HepG2 (cell line): Measurements from ENCODE around the gene RTF1. TPM values are rescaled to one million over a fixed set of nuclear protein-coding genes. Genes with fewer than 3 reads are reported as not detected.

Source experiments
- ARID2 ChIP-seq: sonication (generic); formaldehyde crosslinking; IDR thresholded peaks from 2 replicates; pipeline ENCODE4 v1.8.1; 2022; ENCODE audit warnings: mild to moderate bottlenecking, missing genetic modification reagents, borderline replicate concordance
- ARNTL ChIP-seq: sonication (generic); formaldehyde crosslinking; IDR thresholded peaks from 2 replicates; pipeline ENCODE4 v1.4.0; 2020; ENCODE audit warnings: mild to moderate bottlenecking, missing genetic modification reagents
- CCDC6 ChIP-seq: sonication (generic); formaldehyde crosslinking; IDR thresholded peaks from 2 replicates; pipeline ENCODE4 v1.8.1; 2022; ENCODE audit warnings: mild to moderate bottlenecking, missing genetic modification reagents, moderate library complexity
- FOXC1 ChIP-seq: sonication (generic); formaldehyde crosslinking; IDR thresholded peaks from 2 replicates; pipeline ENCODE4 v1.8.0; 2022; ENCODE audit warnings: mild to moderate bottlenecking, missing genetic modification reagents, borderline replicate concordance
- HDAC1 ChIP-seq: sonication (generic); formaldehyde crosslinking; IDR thresholded peaks from 2 replicates; pipeline ENCODE4 v1.5.1; 2020; ENCODE audit warnings: mild to moderate bottlenecking, missing genetic modification reagents
- HHEX ChIP-seq: IDR thresholded peaks from 2 replicates; pipeline ENCODE4 v1.6.1; 2016; ENCODE audit warnings: control low read depth
- NFE2L1 ChIP-seq: sonication (generic); formaldehyde crosslinking; IDR thresholded peaks from 2 replicates; pipeline ENCODE4 v1.4.0; 2020; ENCODE audit warnings: missing genetic modification reagents, mild to moderate bottlenecking, borderline replicate concordance
- NONO ChIP-seq, 2 experiments: fragments of 450-650 bp in 1 of 2; sonication (generic) in 1 of 2; formaldehyde crosslinking in 1 of 2; IDR thresholded peaks in 1 of 2; conservative IDR thresholded peaks in 1 of 2; 2 replicates each; pipeline versions ENCODE4 v1.6.1 to v1.8.0; 2017 to 2022; ENCODE audit warnings: mild to moderate bottlenecking in 1 of 2, missing genetic modification reagents in 1 of 2, moderate library complexity in 1 of 2
- SAFB2 ChIP-seq: sonication (generic); formaldehyde crosslinking; IDR thresholded peaks from 2 replicates; pipeline ENCODE4 v1.5.1; 2020; ENCODE audit warnings: missing genetic modification reagents, low read depth, mild to moderate bottlenecking, borderline replicate concordance
- SMARCC2 ChIP-seq: fragments of 450-650 bp; IDR thresholded peaks from 2 replicates; pipeline ENCODE4 v1.6.1; 2017; ENCODE audit warnings: antibody characterized with exemption, mild to moderate bottlenecking
- SPEN ChIP-seq: sonication (generic); formaldehyde crosslinking; IDR thresholded peaks from 2 replicates; pipeline ENCODE4 v1.5.1; 2020; ENCODE audit warnings: low read depth, mild to moderate bottlenecking, missing genetic modification reagents
- SRF ChIP-seq: IDR thresholded peaks from 2 replicates; pipeline ENCODE4 v1.6.1; 2011; ENCODE audit warnings: mild to moderate bottlenecking, low read depth, low read length, moderate library complexity
- ZNF207 ChIP-seq: fragments of 450-650 bp; IDR thresholded peaks from 2 replicates; pipeline ENCODE4 v1.6.1; 2016; ENCODE audit warnings: antibody characterized with exemption, borderline replicate concordance
- ZNF256 ChIP-seq: sonication (generic); formaldehyde crosslinking; conservative IDR thresholded peaks from 2 replicates; pipeline ENCODE4 v1.4.0; 2020; ENCODE audit warnings: missing genetic modification reagents
- ZNF263 ChIP-seq: sonication (generic); formaldehyde crosslinking; IDR thresholded peaks from 2 replicates; pipeline ENCODE4 v1.4.0; 2020; ENCODE audit warnings: missing genetic modification reagents
- ZNF788 ChIP-seq: sonication (generic); formaldehyde crosslinking; IDR thresholded peaks from 2 replicates; pipeline ENCODE4 v1.5.0; 2020; ENCODE audit warnings: mild to moderate bottlenecking, missing genetic modification reagents, borderline replicate concordance
- polyA plus RNA-seq, 8 experiments: library from polyadenylated mRNA; depleted of rRNA in 3 of 8; stranded (reverse) in 7 of 8; unstranded in 1 of 8; fragments of >200 nt; fragmentation: Illumina TruSeq in 4 of 8; extraction: Trizol in 4 of 8; gene quantifications; 2 replicates each; pipeline versions ENCODE4 v1.2.1 to v1.2.3, GENCODE V29; 2011 to 2016; ENCODE audit warnings: low read depth in 4 of 8, missing spikeins in 1 of 8, mixed read lengths in 1 of 8; ENCODE audit not compliant: insufficient read depth in 1 of 8
- total RNA-seq, 5 experiments: library from RNA; depleted of rRNA; stranded (reverse); fragments of >200 nt; fragmentation: Illumina TruSeq; extraction: Trizol; gene quantifications; 2 replicates each; pipeline ENCODE4 v1.2.3, GENCODE V29; 2016; ENCODE audit warnings: low read depth in 1 of 5
- TF ChIP-seq, protein P1 (sequence below): sonication (generic); formaldehyde crosslinking; IDR thresholded peaks from 2 replicates; pipeline ENCODE4 v1.4.0; 2020; ENCODE audit warnings: missing genetic modification reagents
- TF ChIP-seq, protein P2 (sequence below): sonication (generic); formaldehyde crosslinking; IDR thresholded peaks from 2 replicates; pipeline ENCODE4 v1.8.0; 2022; ENCODE audit warnings: missing genetic modification reagents, mild to moderate bottlenecking, inconsistent platforms, borderline replicate concordance
- TF ChIP-seq, protein P3 (sequence below): sonication (generic); formaldehyde crosslinking; IDR thresholded peaks from 2 replicates; pipeline ENCODE4 v1.4.0; 2020; ENCODE audit warnings: mild to moderate bottlenecking, low read depth, missing genetic modification reagents
- TF ChIP-seq, protein P4 (sequence below): sonication (generic); formaldehyde crosslinking; IDR thresholded peaks from 2 replicates; pipeline ENCODE4 v1.4.0; 2020; ENCODE audit warnings: missing genetic modification reagents

The RTF1 gene
- total and polyA plus RNA-seq, 2 of the 13 experiments (the other 11 are each of a cell fraction or from before 2014, with no cell fraction given) = 13.9 to 17.9 TPM

DNA sequence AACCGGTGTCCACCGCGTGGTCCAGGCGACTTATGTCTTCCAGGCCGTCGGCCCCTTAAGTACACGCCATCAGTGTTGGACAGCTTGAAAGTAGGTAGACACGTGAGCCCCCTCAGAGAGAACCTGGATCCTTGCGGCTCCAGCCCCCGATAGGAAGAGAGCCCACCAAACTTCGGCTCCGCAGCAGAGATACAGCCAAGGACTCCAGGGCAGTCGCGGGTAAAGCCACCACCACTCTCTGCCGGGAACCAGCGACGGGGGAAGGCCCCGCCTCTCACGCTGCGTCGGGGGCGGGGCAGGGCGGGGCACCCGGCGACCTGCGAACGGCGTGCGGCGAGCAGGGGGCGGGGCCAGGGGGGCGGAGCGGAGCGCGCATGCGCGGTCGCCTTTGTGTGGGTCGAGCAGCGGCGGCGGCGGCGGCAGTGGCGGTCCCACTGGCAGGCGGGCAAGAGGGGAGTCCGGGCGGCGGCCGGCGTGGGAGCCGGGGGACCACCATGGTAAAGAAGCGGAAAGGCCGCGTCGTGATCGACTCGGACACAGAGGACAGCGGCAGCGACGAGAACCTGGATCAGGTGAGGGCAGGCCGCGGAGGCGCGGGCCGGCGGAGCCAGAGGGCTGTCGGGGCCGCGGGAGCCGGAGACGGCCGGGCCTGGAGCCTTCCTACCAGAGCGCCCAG, at the start of gene RTF1 (continued):
- TF ChIP-seq, protein P1, sequence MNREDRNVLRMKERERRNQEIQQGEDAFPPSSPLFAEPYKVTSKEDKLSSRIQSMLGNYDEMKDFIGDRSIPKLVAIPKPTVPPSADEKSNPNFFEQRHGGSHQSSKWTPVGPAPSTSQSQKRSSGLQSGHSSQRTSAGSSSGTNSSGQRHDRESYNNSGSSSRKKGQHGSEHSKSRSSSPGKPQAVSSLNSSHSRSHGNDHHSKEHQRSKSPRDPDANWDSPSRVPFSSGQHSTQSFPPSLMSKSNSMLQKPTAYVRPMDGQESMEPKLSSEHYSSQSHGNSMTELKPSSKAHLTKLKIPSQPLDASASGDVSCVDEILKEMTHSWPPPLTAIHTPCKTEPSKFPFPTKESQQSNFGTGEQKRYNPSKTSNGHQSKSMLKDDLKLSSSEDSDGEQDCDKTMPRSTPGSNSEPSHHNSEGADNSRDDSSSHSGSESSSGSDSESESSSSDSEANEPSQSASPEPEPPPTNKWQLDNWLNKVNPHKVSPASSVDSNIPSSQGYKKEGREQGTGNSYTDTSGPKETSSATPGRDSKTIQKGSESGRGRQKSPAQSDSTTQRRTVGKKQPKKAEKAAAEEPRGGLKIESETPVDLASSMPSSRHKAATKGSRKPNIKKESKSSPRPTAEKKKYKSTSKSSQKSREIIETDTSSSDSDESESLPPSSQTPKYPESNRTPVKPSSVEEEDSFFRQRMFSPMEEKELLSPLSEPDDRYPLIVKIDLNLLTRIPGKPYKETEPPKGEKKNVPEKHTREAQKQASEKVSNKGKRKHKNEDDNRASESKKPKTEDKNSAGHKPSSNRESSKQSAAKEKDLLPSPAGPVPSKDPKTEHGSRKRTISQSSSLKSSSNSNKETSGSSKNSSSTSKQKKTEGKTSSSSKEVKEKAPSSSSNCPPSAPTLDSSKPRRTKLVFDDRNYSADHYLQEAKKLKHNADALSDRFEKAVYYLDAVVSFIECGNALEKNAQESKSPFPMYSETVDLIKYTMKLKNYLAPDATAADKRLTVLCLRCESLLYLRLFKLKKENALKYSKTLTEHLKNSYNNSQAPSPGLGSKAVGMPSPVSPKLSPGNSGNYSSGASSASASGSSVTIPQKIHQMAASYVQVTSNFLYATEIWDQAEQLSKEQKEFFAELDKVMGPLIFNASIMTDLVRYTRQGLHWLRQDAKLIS (CRISPR knock-in tag) = no peak
- TF ChIP-seq SAFB2 (CRISPR knock-in tag) = 0 out of 2 replicates have a peak, but pooled peaks have one; percentile 27
- no peak for TF ChIP-seq ARID2
- TF ChIP-seq ZNF256 (CRISPR knock-in tag) = no peak; the same call in 1 of the 2 replicates
- no peak for TF ChIP-seq NFE2L1 (CRISPR knock-in tag)
- no peak for TF ChIP-seq CCDC6
- TF ChIP-seq, protein P2, sequence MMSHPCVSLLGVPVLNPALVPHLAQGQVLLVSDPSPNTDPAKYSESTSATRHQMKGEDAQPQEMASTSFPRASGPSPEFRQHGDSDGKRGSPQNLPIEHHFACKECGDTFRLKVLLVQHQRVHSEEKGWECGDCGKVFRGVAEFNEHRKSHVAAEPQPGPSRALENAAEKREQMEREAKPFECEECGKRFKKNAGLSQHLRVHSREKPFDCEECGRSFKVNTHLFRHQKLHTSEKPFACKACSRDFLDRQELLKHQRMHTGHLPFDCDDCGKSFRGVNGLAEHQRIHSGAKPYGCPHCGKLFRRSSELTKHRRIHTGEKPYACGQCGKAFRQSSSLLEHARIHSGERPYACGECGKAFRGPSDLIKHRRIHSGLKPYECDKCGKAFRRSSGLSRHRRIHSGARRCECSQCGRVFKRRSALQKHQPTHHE (CRISPR knock-in tag) = no peak
- no peak for TF ChIP-seq NONO (IDR thresholded peaks at IDR 0.05)
- peak; percentile 75 for TF ChIP-seq NONO (CRISPR knock-in tag; conservative IDR thresholded peaks at IDR 0.05)
- TF ChIP-seq ZNF788 (CRISPR knock-in tag) = no peak
- 0 out of 2 replicates have a peak, but pooled peaks have one; percentile 23 for TF ChIP-seq ZNF263 (CRISPR knock-in tag)
- TF ChIP-seq HDAC1 (CRISPR knock-in tag) = 0 out of 2 replicates have a peak, but pooled peaks have one; percentile 63
- TF ChIP-seq HHEX (CRISPR knock-in tag) = no peak
- no peak for TF ChIP-seq ZNF207
- no peak for TF ChIP-seq SMARCC2
- TF ChIP-seq ARNTL = peak; percentile 19; the same call in 1 of the 2 replicates
- no peak for TF ChIP-seq SRF
- TF ChIP-seq, protein P3, sequence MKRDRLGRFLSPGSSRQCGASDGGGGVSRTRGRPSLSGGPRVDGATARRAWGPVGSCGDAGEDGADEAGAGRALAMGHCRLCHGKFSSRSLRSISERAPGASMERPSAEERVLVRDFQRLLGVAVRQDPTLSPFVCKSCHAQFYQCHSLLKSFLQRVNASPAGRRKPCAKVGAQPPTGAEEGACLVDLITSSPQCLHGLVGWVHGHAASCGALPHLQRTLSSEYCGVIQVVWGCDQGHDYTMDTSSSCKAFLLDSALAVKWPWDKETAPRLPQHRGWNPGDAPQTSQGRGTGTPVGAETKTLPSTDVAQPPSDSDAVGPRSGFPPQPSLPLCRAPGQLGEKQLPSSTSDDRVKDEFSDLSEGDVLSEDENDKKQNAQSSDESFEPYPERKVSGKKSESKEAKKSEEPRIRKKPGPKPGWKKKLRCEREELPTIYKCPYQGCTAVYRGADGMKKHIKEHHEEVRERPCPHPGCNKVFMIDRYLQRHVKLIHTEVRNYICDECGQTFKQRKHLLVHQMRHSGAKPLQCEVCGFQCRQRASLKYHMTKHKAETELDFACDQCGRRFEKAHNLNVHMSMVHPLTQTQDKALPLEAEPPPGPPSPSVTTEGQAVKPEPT = no peak; the same call in 1 of the 2 replicates
- TF ChIP-seq SPEN = peak; percentile 57; the same call in 1 of the 2 replicates
- TF ChIP-seq, protein P4, sequence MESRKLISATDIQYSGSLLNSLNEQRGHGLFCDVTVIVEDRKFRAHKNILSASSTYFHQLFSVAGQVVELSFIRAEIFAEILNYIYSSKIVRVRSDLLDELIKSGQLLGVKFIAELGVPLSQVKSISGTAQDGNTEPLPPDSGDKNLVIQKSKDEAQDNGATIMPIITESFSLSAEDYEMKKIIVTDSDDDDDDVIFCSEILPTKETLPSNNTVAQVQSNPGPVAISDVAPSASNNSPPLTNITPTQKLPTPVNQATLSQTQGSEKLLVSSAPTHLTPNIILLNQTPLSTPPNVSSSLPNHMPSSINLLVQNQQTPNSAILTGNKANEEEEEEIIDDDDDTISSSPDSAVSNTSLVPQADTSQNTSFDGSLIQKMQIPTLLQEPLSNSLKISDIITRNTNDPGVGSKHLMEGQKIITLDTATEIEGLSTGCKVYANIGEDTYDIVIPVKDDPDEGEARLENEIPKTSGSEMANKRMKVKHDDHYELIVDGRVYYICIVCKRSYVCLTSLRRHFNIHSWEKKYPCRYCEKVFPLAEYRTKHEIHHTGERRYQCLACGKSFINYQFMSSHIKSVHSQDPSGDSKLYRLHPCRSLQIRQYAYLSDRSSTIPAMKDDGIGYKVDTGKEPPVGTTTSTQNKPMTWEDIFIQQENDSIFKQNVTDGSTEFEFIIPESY (CRISPR knock-in tag) = no peak
- TF ChIP-seq FOXC1 (CRISPR knock-in tag) = peak; percentile 23; the same call in 1 of the 2 replicates
